IMR-90 (cell line): ENCODE data around the gene NAIF1. TPM values are rescaled to one million over a fixed set of nuclear protein-coding genes. Genes with fewer than 3 reads are reported as not detected.

Experiments
- ATAC-seq: fragments of 200-7000 bp; cut with Tn5 transposase; 2 replicates; pipeline ENCODE4 v1.9.1; 2020; ENCODE audit warnings: low read depth, mild to moderate bottlenecking, moderate library complexity
- BruUV-seq: library from RNA; stranded (reverse); fragments of 400-500 nt; replicated peaks from 2 replicates; lab custom pipeline; 2021; lab: Mats Ljungman, UMichigan
- CTCF ChIA-PET: fragments of 300-600 bp; formaldehyde crosslinking; extraction: SDS; loops from one replicate; lab custom pipeline; 2021; ENCODE audit warnings: antibody characterized with exemption; lab: Yijun Ruan, JAX
- POLR2A ChIA-PET: fragments of 300-600 bp; sonication (Branson Sonifier 250); formaldehyde crosslinking; loops from one replicate; lab custom pipeline; 2022; ENCODE audit warnings: antibody characterized with exemption; ENCODE audit not compliant: unreplicated experiment; lab: Charles Lee
- DNase-seq: peaks from one replicate; pipeline ENCODE4 v3.0.0; 2013
- H2AFZ ChIP-seq: replicated peaks from 2 replicates; pipeline ENCODE3; 2013; ENCODE audit warnings: low read length, mild to moderate bottlenecking; ENCODE audit not compliant: poor library complexity
- H2AK5ac ChIP-seq: 2 replicates; pipeline ENCODE4 v1.6.1; 2013; ENCODE audit warnings: low read depth, low read length, inconsistent platforms
- H2AK9ac ChIP-seq: replicated peaks from 2 replicates; pipeline ENCODE3; 2013; ENCODE audit warnings: mild to moderate bottlenecking, low read depth, low read length, moderate library complexity; ENCODE audit not compliant: poor library complexity
- H2BK120ac ChIP-seq: 2 replicates; pipeline ENCODE4 v1.6.1; 2013; ENCODE audit warnings: low read depth, low read length, inconsistent platforms
- H2BK15ac ChIP-seq: 3 replicates; pipeline ENCODE4 v1.6.1; 2013; ENCODE audit warnings: low read depth, low read length, inconsistent platforms
- H2BK20ac ChIP-seq: 2 replicates; pipeline ENCODE4 v1.6.1; 2013; ENCODE audit warnings: low read depth, mild to moderate bottlenecking, inconsistent platforms, low read length, moderate library complexity
- H2BK5ac ChIP-seq: 2 replicates; pipeline ENCODE4 v1.6.1; 2013; ENCODE audit warnings: mild to moderate bottlenecking, low read depth, low read length, inconsistent platforms; ENCODE audit not compliant: poor library complexity, severe bottlenecking
- H3K14ac ChIP-seq: replicated peaks from 2 replicates; pipeline ENCODE4 v1.6.1; 2013; ENCODE audit warnings: low read depth, low read length, inconsistent platforms
- H3K18ac ChIP-seq: 2 replicates; pipeline ENCODE4 v1.6.1; 2013; ENCODE audit warnings: low read depth, low read length, control low read depth
- H3K23ac ChIP-seq: 2 replicates; pipeline ENCODE4 v1.6.1; 2013; ENCODE audit warnings: low read depth, low read length, inconsistent platforms
- H3K27ac ChIP-seq: 2 replicates; pipeline ENCODE4 v1.5.1; 2013; ENCODE audit warnings: mild to moderate bottlenecking, control low read depth, low read length; ENCODE audit not compliant: insufficient read depth
- H3K27me3 ChIP-seq: 2 replicates; pipeline ENCODE4 v1.6.1; 2013; ENCODE audit warnings: low read length; ENCODE audit not compliant: control insufficient read depth, insufficient read depth
- H3K36me3 ChIP-seq: 2 replicates; pipeline ENCODE4 v1.6.1; 2013; ENCODE audit warnings: low read length, mixed read lengths; ENCODE audit not compliant: control insufficient read depth, insufficient read depth
- H3K4ac ChIP-seq: 2 replicates; pipeline ENCODE4 v1.6.1; 2013; ENCODE audit warnings: low read depth, low read length, inconsistent platforms
- H3K4me1 ChIP-seq: 2 replicates; pipeline ENCODE4 v1.6.1; 2013; ENCODE audit warnings: low read length, mixed read lengths; ENCODE audit not compliant: control insufficient read depth, insufficient read depth
- H3K4me2 ChIP-seq: 2 replicates; pipeline ENCODE4 v1.6.1; 2013; ENCODE audit warnings: low read depth, mild to moderate bottlenecking, control low read depth, low read length, moderate library complexity
- H3K4me3 ChIP-seq: 2 replicates; pipeline ENCODE4 v1.5.1; 2013; ENCODE audit warnings: low read depth, mild to moderate bottlenecking, control low read depth, low read length, moderate library complexity; ENCODE audit not compliant: insufficient read depth
- H3K56ac ChIP-seq: 2 replicates; pipeline ENCODE4 v1.6.1; 2013; ENCODE audit warnings: low read length, inconsistent platforms; ENCODE audit not compliant: insufficient read depth; ENCODE audit errors: extremely low read depth
- H3K79me1 ChIP-seq, 2 experiments: 2 replicates each; pipeline ENCODE4 v1.6.1; 2013; ENCODE audit warnings: low read length in 2 of 2, inconsistent platforms in 1 of 2, low read depth in 1 of 2
- H3K9ac ChIP-seq: 2 replicates; pipeline ENCODE4 v1.6.1; 2013; ENCODE audit warnings: low read depth, low read length, control low read depth
- H3K9me1 ChIP-seq: 2 replicates; pipeline ENCODE4 v1.6.1; 2013; ENCODE audit warnings: low read length, inconsistent platforms; ENCODE audit not compliant: insufficient read depth
- H3K9me3 ChIP-seq: 2 replicates; pipeline ENCODE4 v1.6.1; 2013; ENCODE audit warnings: low read length; ENCODE audit not compliant: control insufficient read depth, insufficient read depth
- H4K20me1 ChIP-seq: 2 replicates; pipeline ENCODE4 v1.6.1; 2013; ENCODE audit warnings: low read length, inconsistent platforms; ENCODE audit not compliant: insufficient read depth
- H4K5ac ChIP-seq: 2 replicates; pipeline ENCODE4 v1.6.1; 2013; ENCODE audit warnings: mild to moderate bottlenecking, low read depth, low read length, control low read depth
- H4K8ac ChIP-seq, 2 experiments: 2 replicates each; pipeline ENCODE4 v1.6.1; 2013; ENCODE audit warnings: low read depth in 2 of 2, low read length in 2 of 2, control low read depth in 1 of 2, inconsistent platforms in 1 of 2
- H4K91ac ChIP-seq: 2 replicates; pipeline ENCODE4 v1.6.1; 2013; ENCODE audit warnings: low read depth, low read length, inconsistent platforms; ENCODE audit not compliant: insufficient read depth
- BHLHE40 ChIP-seq: fragments of 150-350 bp; IDR thresholded peaks from 2 replicates; pipeline ENCODE4 v1.6.1; 2016; ENCODE audit warnings: mild to moderate bottlenecking, low read depth, low read length
- CTCF ChIP-seq: conservative IDR thresholded peaks from 2 replicates; pipeline ENCODE4 v1.5.1; 2012; ENCODE audit warnings: mild to moderate bottlenecking, low read depth, low read length, improper control_type of control experiment
- FOS ChIP-seq: fragments of 150-350 bp; IDR thresholded peaks from 2 replicates; pipeline ENCODE4 v1.6.1; 2016; ENCODE audit warnings: low read depth, low read length
- MAFK ChIP-seq: IDR thresholded peaks from 2 replicates; pipeline ENCODE4 v1.6.1; 2012; ENCODE audit warnings: low read depth, low read length, improper control_type of control experiment
- MAZ ChIP-seq: IDR thresholded peaks from 2 replicates; pipeline ENCODE4 v1.6.1; 2012; ENCODE audit warnings: low read depth, mild to moderate bottlenecking, low read length, improper control_type of control experiment, moderate library complexity, borderline replicate concordance
- MXI1 ChIP-seq: IDR thresholded peaks from 2 replicates; pipeline ENCODE4 v1.6.1; 2012; ENCODE audit warnings: low read depth, mild to moderate bottlenecking, low read length, moderate library complexity, borderline replicate concordance
- NFE2L2 ChIP-seq: fragments of 150-350 bp; IDR thresholded peaks from 2 replicates; pipeline ENCODE4 v1.6.1; 2016; ENCODE audit warnings: low read depth, mild to moderate bottlenecking, low read length
- POLR2A ChIP-seq: IDR thresholded peaks from 2 replicates; pipeline ENCODE4 v1.6.1; 2012; ENCODE audit warnings: mild to moderate bottlenecking, low read depth, low read length
- RCOR1 ChIP-seq: IDR thresholded peaks from 2 replicates; pipeline ENCODE4 v1.6.1; 2012; ENCODE audit warnings: mild to moderate bottlenecking, low read length, improper control_type of control experiment; ENCODE audit not compliant: insufficient replicate concordance
- RFX5 ChIP-seq: IDR thresholded peaks from 2 replicates; pipeline ENCODE4 v1.8.0; 2012; ENCODE audit warnings: low read depth, mild to moderate bottlenecking, low read length, moderate library complexity
- WGBS, 2 experiments: methylation state at CpG; one replicate each; pipeline versions ENCODE4 v1.1.5 to v1.1.7; 2013; ENCODE audit warnings: missing lambda C conversion rate in 2 of 2; ENCODE audit not compliant: insufficient read length in 1 of 2; ENCODE audit errors: extremely low coverage in 2 of 2; 5-methylcytosine and 5-hydroxymethylcytosine counted together
- dilution Hi-C: fragments of 300-500 bp; cut with HindIII; formaldehyde crosslinking; loops from one replicate; pipeline ENCODE4 v1.14.3; 2018; ENCODE audit warnings: low sequenced_read_pairs; ENCODE audit not compliant: unreplicated experiment
- in situ Hi-C: fragments of 300-500 bp; cut with MboI; formaldehyde crosslinking; loops from 3 replicates; pipeline ENCODE4 v1.14.3; 2019; ENCODE audit warnings: low sequenced_read_pairs, inconsistent platforms, mixed read lengths
- intact Hi-C: fragments of 100-400 bp; cut with micrococcal nuclease; formaldehyde crosslinking; loops from 2 replicates; pipeline ENCODE4 v1.10.0; 2022
- polyA plus RNA-seq, 3 experiments: library from polyadenylated mRNA; depleted of rRNA; stranded (reverse); fragments of >200 nt; gene quantifications; 2 replicates each; pipeline ENCODE4 v1.2.3, GENCODE V29; 2012; ENCODE audit warnings: low replicate concordance in 1 of 3
- total RNA-seq: library from RNA; depleted of rRNA; stranded (reverse); fragments of >200 nt; gene quantifications from 2 replicates; pipeline ENCODE4 v1.2.3, GENCODE V29; 2012

The NAIF1 gene
- total and polyA plus RNA-seq, 2 of the 4 experiments (the other 2 are of a cell fraction) = 9.7 to 10.1 TPM

GRCh38 chr9:128094166-128094949 is 27.2 kb upstream of the NAIF1 start:
- ATAC-seq (peak; percentile 71), DNase-seq (peak; percentile 97)
- Histone ChIP-seq H2BK20ac (peak overlapping the region; percentile 69; the same call in 1 of the 2 replicates), H3K56ac (no peak overlapping the region), H2AK5ac (peak overlapping the region; percentile 93), H3K9me1 (peaks cover 13% of the 10 kb centered on the region; the same call in 1 of the 2 replicates), H3K4me2 (peak overlapping the region; percentile 89), H3K18ac (peak overlapping the region; percentile 5; the same call in 1 of the 2 replicates), H2BK120ac (peak overlapping the region; percentile 73), H2BK5ac (peak overlapping the region; percentile 68), H2AK9ac (no peak overlapping the region), H3K4me1 (peaks cover 39% of the 10 kb centered on the region), H3K9ac (no peak overlapping the region; the same call in 1 of the 2 replicates), H3K4ac (peak overlapping the region; percentile 70), H2BK15ac (peak overlapping the region; percentile 29; the same call in 2 of the 3 replicates), H3K14ac (peak overlapping the region; percentile 28), H4K8ac (peak overlapping the region in 1 of 2 experiments; percentile 65; a peak in 1 of 4 replicates), H4K5ac (no peak overlapping the region; the same call in 1 of the 2 replicates), H2AFZ (peak overlapping the region; percentile 36), H3K27me3 (no peaks in the 10 kb centered on the region), H4K91ac (peak overlapping the region; percentile 59), H3K36me3 (no peaks in the 10 kb centered on the region), H3K79me1 (peaks cover 33 to 84% of the 10 kb centered on the region in 2 experiments), H3K9me3 (no peaks in the 10 kb centered on the region), H3K27ac (peak overlapping the region; percentile 49; the same call in 1 of the 2 replicates), H4K20me1 (peaks cover 20% of the 10 kb centered on the region), H3K4me3 (peak overlapping the region; percentile 29; the same call in 1 of the 2 replicates), H3K23ac (no peak overlapping the region)
- dilution Hi-C loops = no loop called here
- TF ChIP-seq MXI1 (peak; percentile 48; the same call in 1 of the 2 replicates), POLR2A (peak; percentile 37; the same call in 1 of the 2 replicates), FOS (peak; percentile 28; the same call in 1 of the 2 replicates), BHLHE40 (no peak), MAZ (peak; percentile 55; the same call in 1 of the 2 replicates), RCOR1 (no peak), NFE2L2 (peak; percentile 10; the same call in 1 of the 2 replicates), CTCF (no peak), RFX5 (no peak), MAFK (peak; percentile 52; the same call in 1 of the 2 replicates)
- intact Hi-C loops = no loop called here
- ChIA-PET CTCF (interaction anchor here (0.5 kb wide), 1 partner anchor 162 kb away, joined by 4 read pairs; no protein-coding TSS in a partner anchor), POLR2A (interaction anchor here (0.9 kb wide), 1 partner anchor 27 kb away, joined by 3 read pairs; the partner anchor contains the start of gene NAIF1)
- in situ Hi-C loops = no loop called here
- BruUV-seq = no TSS peak
- 46% methylated on average over 3 of the region's 8 CpGs; no CpG with 5 or more reads in 1 of the 2 experiments for WGBS, 2 experiments
